GM10248 (cell line): Measurements from ENCODE around the gene ACO2.
"Not testable (repeated sequence)": the region's sequence is repeated elsewhere in the genome, so short reads cannot be mapped to it uniquely, and the experiment has no call there.

ENCODE experiments used
- CTCF ChIA-PET: fragments of 300-600 bp; sonication (Branson Sonifier 250); formaldehyde crosslinking; extraction: SDS; loops from one replicate; lab custom pipeline; 2021; ENCODE audit warnings: antibody characterized with exemption; lab: Yijun Ruan, JAX
- POLR2A ChIA-PET: fragments of 350-650 bp; sonication (Branson Sonifier 250); formaldehyde crosslinking; extraction: SDS; loops from one replicate; lab custom pipeline; 2020; ENCODE audit warnings: antibody characterized with exemption; lab: Yijun Ruan, JAX
- DNase-seq: peaks from one replicate; pipeline ENCODE4 v3.0.0; 2012; ENCODE audit errors: extremely low spot score
- CTCF ChIP-seq: IDR thresholded peaks from 2 replicates; pipeline ENCODE4 v1.5.1; 2012; ENCODE audit warnings: mild to moderate bottlenecking, low read depth; ENCODE audit errors: extremely low read depth, missing control alignments, control extremely low read depth

The ACO2 gene

GRCh38 chr22:41458161-41458728, 10.7 kb upstream of the ACO2 start:
- TF ChIP-seq CTCF: no peak
- POLR2A ChIA-PET: interaction anchor here (1.4 to 2.1 kb wide), 2 partner anchors 10 kb away, joined by 5 to 9 read pairs; partner anchors contain the start of genes ACO2 and PHF5A
- DNase-seq: no peak
- CTCF ChIA-PET: interaction anchor here (0.8 to 1.3 kb wide), 3 partner anchors 10 to 60 kb away, joined by 3 read pairs; no protein-coding TSS in a partner anchor

- ChIA-PET POLR2A (no interaction called here), CTCF (interaction anchor here (0.9 to 4.3 kb wide), 4 partner anchors 11 to 58 kb away, joined by 3 to 14 read pairs (median 3); no protein-coding TSS in a partner anchor)
- no peak for DNase-seq
- no peak for TF ChIP-seq CTCF
These were observed 9.5 kb upstream of the ACO2 start for GRCh38 chr22:41459431-41459830.

- CTCF ChIA-PET: interaction anchor here (4.3 kb wide), 1 partner anchor 56 kb away, joined by 14 read pairs; no protein-coding TSS in a partner anchor
- not testable (repeated sequence) for DNase-seq
- POLR2A ChIA-PET: interaction anchor here (1.0 kb wide), 1 partner anchor 8 kb away, joined by 3 read pairs; the partner anchor contains the start of gene PHF5A
These were observed 8.8 kb upstream of the ACO2 start for GRCh38 chr22:41460071-41460470.

GRCh38 chr22:41461901-41462300, 7.0 kb upstream of the ACO2 start:
- ChIA-PET POLR2A (interaction anchor here (0.6 kb wide), 1 partner anchor 17 kb away, joined by 6 read pairs; no protein-coding TSS in a partner anchor), CTCF (interaction anchor here (1.5 to 4.3 kb wide), 3 partner anchors 11 to 58 kb away, joined by 4 to 14 read pairs (median 5); no protein-coding TSS in a partner anchor)
- no peak for TF ChIP-seq CTCF
- no peak for DNase-seq

GRCh38 chr22:41469218-41469851, 418 bp downstream of the ACO2 start:
- no peak for TF ChIP-seq CTCF
- POLR2A ChIA-PET: interaction anchor here (0.6 to 3.0 kb wide), 7 partner anchors 10 to 127 kb away, joined by 3 to 42 read pairs (median 3); partner anchors contain the start of gene TOB2
- CTCF ChIA-PET: interaction anchor here (1.0 to 2.4 kb wide), 10 partner anchors 9 to 198 kb away, joined by 3 to 10 read pairs (median 3); no protein-coding TSS in a partner anchor
- no peak for DNase-seq

GRCh38 chr22:41470886-41471285, 2.0 kb downstream of the ACO2 start:
- POLR2A ChIA-PET: no interaction called here
- no peak for TF ChIP-seq CTCF

More at GRCh38 chr22:41470886-41471285, 2.0 kb downstream of the ACO2 start:
- DNase-seq: no peak
- CTCF ChIA-PET: interaction anchor here (1.1 to 1.5 kb wide), 3 partner anchors 8 to 67 kb away, joined by 3 to 4 read pairs (median 4); no protein-coding TSS in a partner anchor
